Panc1 (cell line): ENCODE measurements around the gene PKNOX2. TPM values are rescaled to one million over a fixed set of nuclear protein-coding genes. Genes with fewer than 3 reads are reported as not detected.

ENCODE experiments used
- ATAC-seq: fragments of 200-7000 bp; cut with Tn5 transposase; 2 replicates; pipeline ENCODE4 v1.9.1; 2020; ENCODE audit warnings: mild to moderate bottlenecking, moderate library complexity
- BruUV-seq: library from RNA; stranded (reverse); fragments of 400-500 nt; replicated peaks from 2 replicates; lab custom pipeline; 2021; lab: Mats Ljungman, UMichigan
- CTCF ChIA-PET: fragments of 300-600 bp; sonication (Branson Sonifier 250); formaldehyde crosslinking; loops from one replicate; lab custom pipeline; 2022; ENCODE audit warnings: antibody characterized with exemption; lab: Charles Lee
- POLR2A ChIA-PET: fragments of 300-600 bp; sonication (Branson Sonifier 250); formaldehyde crosslinking; loops from one replicate; lab custom pipeline; 2022; ENCODE audit warnings: antibody characterized with exemption; lab: Charles Lee
- DNase-seq: peaks from one replicate; pipeline ENCODE4 v3.0.0-alpha.2; 2010; ENCODE audit warnings: low read depth, low spot score
- H3K27ac ChIP-seq: 2 replicates; pipeline ENCODE4 v1.5.1; 2011; ENCODE audit warnings: mild to moderate bottlenecking, low read length, inconsistent platforms
- H3K27me3 ChIP-seq: fragments of 200-500 bp; sonication (Bioruptor generic); 2 replicates; pipeline ENCODE4 v1.6.0; 2014; ENCODE audit warnings: low read length, inconsistent platforms; ENCODE audit not compliant: control insufficient read depth, insufficient read depth
- H3K36me3 ChIP-seq: fragments of 200-500 bp; sonication (Bioruptor generic); 2 replicates; pipeline ENCODE4 v1.5.1; 2014; ENCODE audit warnings: inconsistent platforms, mild to moderate bottlenecking, low read length, moderate library complexity; ENCODE audit not compliant: control insufficient read depth, insufficient read depth
- H3K4me1 ChIP-seq: 2 replicates; pipeline ENCODE4 v1.5.1; 2011; ENCODE audit warnings: inconsistent platforms, mild to moderate bottlenecking, low read length, moderate library complexity; ENCODE audit not compliant: control insufficient read depth, insufficient read depth
- H3K4me3 ChIP-seq, 2 experiments: 2 replicates each; pipeline ENCODE4 v1.5.1; 2011 to 2012; ENCODE audit warnings: low read depth in 2 of 2, low read length in 2 of 2, mild to moderate bottlenecking in 2 of 2, inconsistent platforms in 1 of 2, moderate library complexity in 1 of 2
- H3K9me3 ChIP-seq: fragments of 200-500 bp; sonication (Bioruptor generic); 2 replicates; pipeline ENCODE4 v1.5.1; 2014; ENCODE audit warnings: low read depth, mild to moderate bottlenecking, inconsistent platforms, low read length, moderate library complexity; ENCODE audit not compliant: control insufficient read depth, insufficient read depth
- POLR2AphosphoS5 ChIP-seq: IDR thresholded peaks from 2 replicates; pipeline ENCODE4 v1.6.1; 2012; ENCODE audit warnings: mild to moderate bottlenecking, low read depth, low read length, moderate library complexity
- REST ChIP-seq, 2 experiments: IDR thresholded peaks; 2 replicates each; pipeline ENCODE4 v1.6.1; 2011 to 2012; ENCODE audit warnings: low read depth in 2 of 2, control low read depth in 1 of 2, low read length in 1 of 2, mild to moderate bottlenecking in 1 of 2, moderate library complexity in 1 of 2; ENCODE audit not compliant: insufficient read depth in 1 of 2
- SIN3A ChIP-seq: IDR thresholded peaks from 2 replicates; pipeline ENCODE4 v1.6.1; 2012; ENCODE audit warnings: low read depth, mild to moderate bottlenecking, low read length, moderate library complexity, borderline replicate concordance; ENCODE audit not compliant: insufficient read depth
- TCF7L2 ChIP-seq: IDR thresholded peaks from 2 replicates; pipeline ENCODE4 v1.6.1; 2011; ENCODE audit warnings: mild to moderate bottlenecking, low read depth, low read length, inconsistent platforms
- in situ Hi-C: cut with HindIII; loops from 2 replicates; pipeline ENCODE4 v1.10.0; 2016; ENCODE audit warnings: low sequenced_read_pairs, low pct_unique_long_range_greater_than_20kb
- intact Hi-C: fragments of 100-400 bp; cut with micrococcal nuclease; formaldehyde crosslinking; loops from one replicate; pipeline ENCODE4 v1.10.0; 2022; ENCODE audit not compliant: unreplicated experiment
- total RNA-seq: library from RNA; stranded (reverse); gene quantifications from one replicate; pipeline ENCODE4 v1.2.1, GENCODE V29; 2021; ENCODE audit not compliant: unreplicated experiment
- TF ChIP-seq, protein P1 (sequence below): fragments of 450-650 bp; IDR thresholded peaks from 2 replicates; pipeline ENCODE4 v1.5.1; 2017; ENCODE audit warnings: mild to moderate bottlenecking

PKNOX2 gene
- total RNA-seq, 1 experiment from 2014 or later: not detected

GRCh38 chr11:125139778-125140177, 24.8 kb upstream of the PKNOX2 start:
- Histone ChIP-seq H3K4me3 (no peak overlapping the region), H3K27ac (no peak overlapping the region), H3K4me1 (0 out of 2 replicates have a peak, but pooled peaks cover 8% of the 10 kb centered on the region), H3K9me3 (no peaks in the 10 kb centered on the region), H3K36me3 (no peaks in the 10 kb centered on the region), H3K27me3 (peaks cover 21% of the 10 kb centered on the region)
- ChIA-PET CTCF (interaction anchor here (1.4 kb wide), 1 partner anchor 264 kb away, joined by 5 read pairs; no protein-coding TSS in a partner anchor), POLR2A (no interaction called here)
- TF ChIP-seq TCF7L2 (no peak), SIN3A (no peak), POLR2AphosphoS5 (no peak), REST (IDR thresholded peaks at IDR 0.05; ENCODE audit: insufficient read depth in 1 of 2, low read depth in 2 of 2, low read length in 1 of 2) (no peak)
- TF ChIP-seq, protein P1, sequence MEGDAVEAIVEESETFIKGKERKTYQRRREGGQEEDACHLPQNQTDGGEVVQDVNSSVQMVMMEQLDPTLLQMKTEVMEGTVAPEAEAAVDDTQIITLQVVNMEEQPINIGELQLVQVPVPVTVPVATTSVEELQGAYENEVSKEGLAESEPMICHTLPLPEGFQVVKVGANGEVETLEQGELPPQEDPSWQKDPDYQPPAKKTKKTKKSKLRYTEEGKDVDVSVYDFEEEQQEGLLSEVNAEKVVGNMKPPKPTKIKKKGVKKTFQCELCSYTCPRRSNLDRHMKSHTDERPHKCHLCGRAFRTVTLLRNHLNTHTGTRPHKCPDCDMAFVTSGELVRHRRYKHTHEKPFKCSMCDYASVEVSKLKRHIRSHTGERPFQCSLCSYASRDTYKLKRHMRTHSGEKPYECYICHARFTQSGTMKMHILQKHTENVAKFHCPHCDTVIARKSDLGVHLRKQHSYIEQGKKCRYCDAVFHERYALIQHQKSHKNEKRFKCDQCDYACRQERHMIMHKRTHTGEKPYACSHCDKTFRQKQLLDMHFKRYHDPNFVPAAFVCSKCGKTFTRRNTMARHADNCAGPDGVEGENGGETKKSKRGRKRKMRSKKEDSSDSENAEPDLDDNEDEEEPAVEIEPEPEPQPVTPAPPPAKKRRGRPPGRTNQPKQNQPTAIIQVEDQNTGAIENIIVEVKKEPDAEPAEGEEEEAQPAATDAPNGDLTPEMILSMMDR: no peak
- in situ Hi-C loops (no loop called here), intact Hi-C loops (no loop called here)
- BruUV-seq: no TSS peak
- ATAC-seq: no peak
- DNase-seq: no peak

- intact Hi-C loops: no loop called here
- no peak for DNase-seq
- H3K27ac ChIP-seq: no peak overlapping the region
Observed at GRCh38 chr11:125140233-125140632, 24.3 kb upstream of the PKNOX2 start.

More at GRCh38 chr11:125140233-125140632, 24.3 kb upstream of the PKNOX2 start:
- H3K36me3 ChIP-seq: no peaks in the 10 kb centered on the region
- H3K27me3 ChIP-seq: peaks cover 17% of the 10 kb centered on the region
- no peak for ATAC-seq
- no peak overlapping the region for H3K4me3 ChIP-seq
- 0 out of 2 replicates have a peak, but pooled peaks cover 8% of the 10 kb centered on the region for H3K4me1 ChIP-seq
- BruUV-seq: no TSS peak
- CTCF ChIA-PET: interaction anchor here (1.1 to 1.4 kb wide), 2 partner anchors 49 to 264 kb away, joined by 5 to 6 read pairs; no protein-coding TSS in a partner anchor
- in situ Hi-C loops: no loop called here
- POLR2A ChIA-PET: no interaction called here
- H3K9me3 ChIP-seq: no peaks in the 10 kb centered on the region
- TF ChIP-seq SIN3A (no peak), POLR2AphosphoS5 (no peak), TCF7L2 (no peak), REST (IDR thresholded peaks at IDR 0.05; ENCODE audit: insufficient read depth in 1 of 2, low read depth in 2 of 2, low read length in 1 of 2) (no peak)
- TF ChIP-seq, protein P1: no peak
